Epithelial cell of proximal tubule (primary cell): ENCODE data around the gene PLCB1. TPM values are rescaled to one million over a fixed set of nuclear protein-coding genes. Genes with fewer than 3 reads are reported as not detected.

ENCODE experiments used
- DNase-seq: peaks from one replicate; pipeline ENCODE4 v3.0.0-alpha.2; 2011; ENCODE audit warnings: low read depth
- H3K4me3 ChIP-seq: 2 replicates; pipeline ENCODE4 v1.5.1; 2011; ENCODE audit warnings: low read depth, mild to moderate bottlenecking, low read length
- total RNA-seq: library from RNA; depleted of rRNA; stranded (reverse); fragments of >200 nt; gene quantifications from 2 replicates; pipeline ENCODE4 v1.2.3, GENCODE V29; 2015
- TF ChIP-seq, protein P1 (sequence below): conservative IDR thresholded peaks from 2 replicates; pipeline ENCODE4 v1.5.1; 2012; ENCODE audit warnings: low read depth, mild to moderate bottlenecking, low read length

Gene PLCB1
- total RNA-seq, 1 donor from 2014 or later = 2.2 TPM

DNA sequence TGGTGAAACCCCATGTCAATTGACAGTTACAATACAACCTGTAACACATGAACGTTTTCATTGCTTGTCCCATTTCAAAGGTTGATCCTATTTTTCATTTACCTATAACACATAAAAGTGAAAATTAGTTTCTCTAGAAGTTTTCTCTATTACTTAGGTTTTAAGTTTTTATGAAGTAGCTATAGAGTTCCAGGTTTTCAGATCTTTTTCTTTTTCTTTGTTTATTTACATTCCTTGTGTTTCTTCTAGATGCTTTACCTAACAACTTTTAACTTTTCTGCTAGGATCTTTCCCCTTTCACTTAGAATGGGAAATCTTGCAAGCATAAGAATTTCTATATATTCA lies 232.6 kb downstream of the PLCB1 start:
- TF ChIP-seq, protein P1, sequence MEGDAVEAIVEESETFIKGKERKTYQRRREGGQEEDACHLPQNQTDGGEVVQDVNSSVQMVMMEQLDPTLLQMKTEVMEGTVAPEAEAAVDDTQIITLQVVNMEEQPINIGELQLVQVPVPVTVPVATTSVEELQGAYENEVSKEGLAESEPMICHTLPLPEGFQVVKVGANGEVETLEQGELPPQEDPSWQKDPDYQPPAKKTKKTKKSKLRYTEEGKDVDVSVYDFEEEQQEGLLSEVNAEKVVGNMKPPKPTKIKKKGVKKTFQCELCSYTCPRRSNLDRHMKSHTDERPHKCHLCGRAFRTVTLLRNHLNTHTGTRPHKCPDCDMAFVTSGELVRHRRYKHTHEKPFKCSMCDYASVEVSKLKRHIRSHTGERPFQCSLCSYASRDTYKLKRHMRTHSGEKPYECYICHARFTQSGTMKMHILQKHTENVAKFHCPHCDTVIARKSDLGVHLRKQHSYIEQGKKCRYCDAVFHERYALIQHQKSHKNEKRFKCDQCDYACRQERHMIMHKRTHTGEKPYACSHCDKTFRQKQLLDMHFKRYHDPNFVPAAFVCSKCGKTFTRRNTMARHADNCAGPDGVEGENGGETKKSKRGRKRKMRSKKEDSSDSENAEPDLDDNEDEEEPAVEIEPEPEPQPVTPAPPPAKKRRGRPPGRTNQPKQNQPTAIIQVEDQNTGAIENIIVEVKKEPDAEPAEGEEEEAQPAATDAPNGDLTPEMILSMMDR = no peak
- no peak overlapping the region for H3K4me3 ChIP-seq
- DNase-seq = no peak

DNA sequence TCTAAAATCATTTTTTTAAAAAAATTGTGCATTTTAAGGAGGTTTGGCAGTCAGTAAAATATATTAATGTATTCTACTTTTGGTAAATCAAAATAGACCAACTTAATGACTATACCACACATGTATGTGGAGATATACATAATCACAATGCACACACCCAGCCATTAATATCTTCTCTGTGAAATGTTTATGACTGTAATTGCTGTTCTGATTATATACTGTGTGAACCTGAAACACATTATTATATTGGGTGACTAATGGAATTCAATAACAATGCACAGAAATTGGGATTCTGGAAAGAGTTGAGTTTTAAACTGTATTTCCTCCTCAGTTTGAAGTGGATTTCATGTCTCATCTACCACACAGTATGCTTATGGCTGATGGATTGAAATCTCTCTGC lies 233.6 kb downstream of the PLCB1 start:
- TF ChIP-seq, protein P1 = no peak
- no peak for DNase-seq
- H3K4me3 ChIP-seq = no peak overlapping the region

DNA sequence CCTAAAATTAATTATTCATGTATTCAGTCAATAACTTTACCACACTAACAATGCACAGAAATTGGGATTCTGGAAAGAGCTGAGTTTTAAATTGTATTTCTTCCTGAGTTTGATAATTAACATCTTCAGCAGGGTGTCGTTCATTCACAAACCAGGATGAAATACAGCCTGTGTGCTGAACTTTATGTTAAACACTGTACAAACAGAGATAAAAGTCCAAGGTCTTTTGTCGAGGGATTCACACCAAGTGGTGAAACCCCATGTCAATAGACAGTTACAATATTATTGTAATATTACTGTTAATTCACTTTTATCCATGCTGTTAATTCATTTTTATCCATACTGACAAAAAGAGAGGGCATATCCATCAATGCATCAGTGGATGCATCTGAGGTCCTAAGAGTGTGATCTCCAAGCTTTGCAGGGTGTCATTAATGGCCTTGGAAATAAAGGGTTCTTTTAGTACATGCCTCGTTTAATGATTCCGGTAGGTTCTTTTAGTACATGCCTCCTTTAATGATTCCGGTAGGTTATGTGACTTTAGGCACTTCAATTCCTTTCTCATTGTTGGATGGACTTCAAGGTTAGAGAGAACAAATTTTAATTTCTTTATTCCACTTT lies 234.3 kb downstream of the PLCB1 start:
- no peak for DNase-seq
- TF ChIP-seq, protein P1 = no peak
- no peak overlapping the region for H3K4me3 ChIP-seq

DNA sequence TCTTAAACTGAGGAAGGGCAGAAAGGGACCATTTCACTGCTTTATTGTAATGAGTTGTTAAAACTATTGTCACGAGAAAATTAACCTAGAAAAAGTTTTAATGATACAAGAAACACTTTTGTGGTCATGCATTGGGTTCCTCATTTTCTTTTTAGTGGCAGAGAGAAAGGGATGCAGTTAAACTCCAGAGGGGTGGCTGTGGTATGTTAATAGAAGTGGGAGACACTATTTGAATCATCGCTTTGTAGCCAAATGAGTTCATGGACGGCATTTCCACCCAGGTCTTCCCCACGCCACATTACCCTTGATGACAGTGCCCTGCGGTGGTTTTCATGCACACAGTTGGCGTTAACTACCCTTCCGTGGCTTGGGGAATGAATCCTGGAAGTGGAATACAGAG lies 235.6 kb downstream of the PLCB1 start:
- no peak overlapping the region for H3K4me3 ChIP-seq
- no peak for DNase-seq
- TF ChIP-seq, protein P1 = no peak

DNA sequence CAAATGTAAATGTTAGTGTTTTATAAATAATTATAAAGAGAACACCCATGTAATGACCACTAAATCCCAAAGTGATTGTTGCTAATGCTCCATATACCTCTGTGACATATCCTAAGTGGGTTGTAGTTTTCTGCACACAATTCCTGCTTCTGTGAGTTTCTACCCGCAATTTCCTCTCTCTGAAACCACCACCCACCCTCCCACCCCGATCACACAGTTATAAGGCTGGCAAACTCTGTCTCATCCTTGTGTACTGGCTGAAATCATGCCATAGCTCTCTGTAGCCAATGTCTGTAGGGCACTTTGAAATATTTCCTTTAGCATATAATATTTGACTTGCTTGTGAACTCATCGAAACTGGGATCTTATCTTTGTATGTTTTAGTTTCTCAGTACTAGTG lies 236.6 kb downstream of the PLCB1 start:
- TF ChIP-seq, protein P1 = no peak
- no peak for DNase-seq
- no peak overlapping the region for H3K4me3 ChIP-seq

DNA sequence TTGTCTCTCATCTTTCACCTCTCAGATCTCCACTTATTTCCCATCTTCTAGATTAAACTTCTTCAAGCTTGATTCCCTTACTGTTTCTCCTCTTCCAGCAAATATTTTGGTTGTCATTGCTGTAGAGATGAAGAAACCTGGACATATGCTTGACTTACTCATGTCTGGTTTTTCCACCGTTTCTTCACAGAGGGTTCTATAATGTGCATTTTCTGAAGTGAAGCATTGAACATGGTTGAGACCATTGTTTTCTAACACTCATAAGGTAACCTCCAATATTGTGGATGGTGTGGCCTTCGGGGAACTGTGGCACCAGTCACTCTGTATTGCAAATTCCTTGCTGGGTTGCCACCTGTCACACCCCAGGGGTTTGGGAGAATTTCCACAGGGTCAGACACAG lies 237.2 kb downstream of the PLCB1 start:
- H3K4me3 ChIP-seq = no peak overlapping the region
- TF ChIP-seq, protein P1 = no peak
- DNase-seq = no peak

DNA sequence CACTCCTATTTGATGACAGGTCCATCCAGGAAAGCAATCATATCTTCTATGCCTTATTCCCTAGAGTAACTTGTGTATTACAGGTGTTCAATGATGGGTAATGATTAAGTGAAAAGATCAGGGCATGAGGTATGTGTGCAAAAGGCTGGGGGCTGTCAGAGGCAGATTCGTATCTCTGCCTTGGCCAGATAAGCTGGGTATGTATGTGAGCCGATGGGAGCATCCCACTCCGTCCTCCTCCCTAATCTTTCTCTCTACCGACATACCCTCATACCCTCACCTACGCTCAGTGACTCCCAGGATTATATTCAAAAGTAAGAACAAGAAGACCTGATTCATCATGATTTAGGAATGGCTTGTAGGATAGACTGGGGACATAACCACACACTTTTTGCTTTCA lies 238.7 kb downstream of the PLCB1 start:
- no peak for DNase-seq
- TF ChIP-seq, protein P1 = no peak
- no peak overlapping the region for H3K4me3 ChIP-seq
